Kidney (tissue), 14 donors: Measurements from ENCODE around the gene ATP1A1. TPM values are rescaled to one million over a fixed set of nuclear protein-coding genes. Genes with fewer than 3 reads are reported as not detected.

Source experiments
- DNase-seq, 5 donors: peaks; one replicate each; pipeline ENCODE4 v3.0.0-alpha.2; 2013 to 2020
- FAIRE-seq: peaks from 2 replicates; lab custom pipeline; 2012; peaks lifted over from hg19 to GRCh38; lab: Jason Lieb, UNC
- H3K27ac ChIP-seq, 2 donors: one replicate each; pipeline ENCODE4 v1.7.0; 2013; ENCODE audit warnings: low read depth in 2 of 2, low read length in 2 of 2, inconsistent platforms in 1 of 2
- H3K27me3 ChIP-seq: one replicate; pipeline ENCODE4 v1.7.1; 2013; ENCODE audit warnings: low read length, inconsistent platforms; ENCODE audit not compliant: control insufficient read depth, insufficient read depth
- H3K36me3 ChIP-seq, 3 donors: one replicate each; pipeline versions ENCODE4 v1.7.0 to v1.7.1; 2013; ENCODE audit warnings: low read length in 3 of 3, control low read depth in 1 of 3, inconsistent platforms in 1 of 3; ENCODE audit not compliant: insufficient read depth in 3 of 3, control insufficient read depth in 2 of 3
- H3K4me1 ChIP-seq, 3 donors: one replicate each; pipeline versions ENCODE4 v1.7.0 to v1.7.1; 2013; ENCODE audit warnings: low read length in 3 of 3, inconsistent platforms in 1 of 3, low read depth in 1 of 3; ENCODE audit not compliant: control insufficient read depth in 2 of 3, insufficient read depth in 2 of 3
- H3K4me3 ChIP-seq, 3 donors: one replicate each; pipeline versions ENCODE4 v1.7.0 to v1.8.1; 2013; ENCODE audit warnings: low read length in 3 of 3, control low read depth in 1 of 3, inconsistent platforms in 1 of 3
- H3K9ac ChIP-seq, 3 donors: one replicate each; pipeline versions ENCODE4 v1.7.0 to v1.7.1; 2013; ENCODE audit warnings: low read length in 3 of 3, control low read depth in 1 of 3, inconsistent platforms in 1 of 3
- H3K9me3 ChIP-seq, 3 donors: one replicate each; pipeline versions ENCODE4 v1.7.0 to v1.7.1; 2013; ENCODE audit warnings: low read length in 3 of 3, control low read depth in 1 of 3, inconsistent platforms in 1 of 3; ENCODE audit not compliant: control insufficient read depth in 2 of 3, insufficient read depth in 1 of 3
- intact Hi-C: fragments of 100-400 bp; cut with DNase I; formaldehyde crosslinking; loops from one replicate; pipeline ENCODE4 v1.11.1; 2022
- polyA plus RNA-seq: library from polyadenylated mRNA; stranded (reverse); fragments of 350-450 nt; fragmentation: Illumina TruSeq; extraction: RNeasy Lipid Tissue Mini Kit (QIAGEN cat#74804); gene quantifications from one replicate; pipeline ENCODE4 v1.2.3, GENCODE V29; 2014; ENCODE audit warnings: low read depth, low replicate concordance; ENCODE audit not compliant: insufficient read depth
- total RNA-seq: library from RNA; stranded (reverse); fragmentation: NEBNext Ultra II Directional; extraction: Animal tissue kit (Norgen Biotek cat#: 25700); gene quantifications from one replicate; pipeline ENCODE4 v1.2.1, GENCODE V29; 2021
- TF ChIP-seq, protein P1 (sequence below): IDR thresholded peaks from 3 replicates; pipeline ENCODE4 v1.5.1; 2012; ENCODE audit warnings: mild to moderate bottlenecking, moderate library complexity, borderline replicate concordance; ENCODE audit not compliant: insufficient read depth; ENCODE audit errors: extremely low read depth
- donor health status: control.
- donor health status: control.
- donor health status: control.
- donor health status: control.
- donor health status: control.
- donor health status: DM: yes; HTN: yes; CAD: no.
- donor health status: Normal renal cell carcinoma (clear cell type).

ATP1A1 gene
- total and polyA plus RNA-seq, 2 donors from 2014 or later: 1,218 to 2,241 TPM

DNA sequence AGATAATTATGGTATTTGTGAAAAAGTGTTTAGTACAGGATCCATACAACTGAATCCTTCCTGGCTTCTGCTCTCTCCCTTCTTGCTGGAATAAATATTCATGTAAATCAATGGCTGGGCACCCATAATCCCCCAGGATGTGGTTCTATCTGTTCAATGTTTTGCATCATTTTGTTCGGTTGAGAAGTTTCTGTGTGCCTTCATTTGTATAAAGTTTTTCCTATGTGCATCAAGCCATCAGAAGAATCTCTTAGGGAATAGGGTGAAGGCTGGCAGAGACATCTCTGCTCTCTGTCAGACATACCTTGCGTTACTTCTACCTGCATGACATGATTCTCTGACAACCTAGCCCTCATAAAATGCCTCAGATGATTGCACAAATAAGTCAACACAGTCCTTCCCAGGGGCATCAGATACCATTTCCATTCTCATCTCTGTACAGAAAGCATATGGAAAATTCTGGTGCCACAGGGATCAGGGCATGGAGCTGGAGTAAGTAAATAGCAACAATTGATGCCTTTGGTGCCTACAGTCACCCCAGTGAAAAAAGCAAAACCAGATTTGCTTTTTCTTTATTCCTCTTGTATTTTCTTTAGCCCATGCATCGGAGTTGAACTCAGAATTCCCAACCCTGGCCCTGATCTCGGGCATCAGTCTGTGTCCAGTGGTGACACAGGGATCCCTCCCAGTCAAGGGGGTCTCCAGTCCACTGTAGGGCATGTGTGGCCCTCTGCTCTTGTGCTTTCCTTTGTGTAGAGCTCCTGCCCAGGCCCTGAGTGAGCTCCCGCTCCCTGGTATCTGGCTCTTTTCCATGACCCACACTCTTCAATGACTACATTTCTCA, 39.7 kb upstream of the ATP1A1 start:
- intact Hi-C loops: no loop called here
- no peak for FAIRE-seq
- Histone ChIP-seq H3K9ac (no peak overlapping the region), H3K27ac (peak overlapping the region in 1 of 2 donors; percentile 65), H3K36me3 (no peaks in the 10 kb centered on the region), H3K4me3 (no peak overlapping the region), H3K4me1 (peaks cover 3 to 46% (median 21%) of the 10 kb centered on the region in 3 donors), H3K27me3 (no peaks in the 10 kb centered on the region), H3K9me3 (no peaks in the 10 kb centered on the region)
- DNase-seq: no peak
- TF ChIP-seq, protein P1, sequence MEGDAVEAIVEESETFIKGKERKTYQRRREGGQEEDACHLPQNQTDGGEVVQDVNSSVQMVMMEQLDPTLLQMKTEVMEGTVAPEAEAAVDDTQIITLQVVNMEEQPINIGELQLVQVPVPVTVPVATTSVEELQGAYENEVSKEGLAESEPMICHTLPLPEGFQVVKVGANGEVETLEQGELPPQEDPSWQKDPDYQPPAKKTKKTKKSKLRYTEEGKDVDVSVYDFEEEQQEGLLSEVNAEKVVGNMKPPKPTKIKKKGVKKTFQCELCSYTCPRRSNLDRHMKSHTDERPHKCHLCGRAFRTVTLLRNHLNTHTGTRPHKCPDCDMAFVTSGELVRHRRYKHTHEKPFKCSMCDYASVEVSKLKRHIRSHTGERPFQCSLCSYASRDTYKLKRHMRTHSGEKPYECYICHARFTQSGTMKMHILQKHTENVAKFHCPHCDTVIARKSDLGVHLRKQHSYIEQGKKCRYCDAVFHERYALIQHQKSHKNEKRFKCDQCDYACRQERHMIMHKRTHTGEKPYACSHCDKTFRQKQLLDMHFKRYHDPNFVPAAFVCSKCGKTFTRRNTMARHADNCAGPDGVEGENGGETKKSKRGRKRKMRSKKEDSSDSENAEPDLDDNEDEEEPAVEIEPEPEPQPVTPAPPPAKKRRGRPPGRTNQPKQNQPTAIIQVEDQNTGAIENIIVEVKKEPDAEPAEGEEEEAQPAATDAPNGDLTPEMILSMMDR: no peak

DNA sequence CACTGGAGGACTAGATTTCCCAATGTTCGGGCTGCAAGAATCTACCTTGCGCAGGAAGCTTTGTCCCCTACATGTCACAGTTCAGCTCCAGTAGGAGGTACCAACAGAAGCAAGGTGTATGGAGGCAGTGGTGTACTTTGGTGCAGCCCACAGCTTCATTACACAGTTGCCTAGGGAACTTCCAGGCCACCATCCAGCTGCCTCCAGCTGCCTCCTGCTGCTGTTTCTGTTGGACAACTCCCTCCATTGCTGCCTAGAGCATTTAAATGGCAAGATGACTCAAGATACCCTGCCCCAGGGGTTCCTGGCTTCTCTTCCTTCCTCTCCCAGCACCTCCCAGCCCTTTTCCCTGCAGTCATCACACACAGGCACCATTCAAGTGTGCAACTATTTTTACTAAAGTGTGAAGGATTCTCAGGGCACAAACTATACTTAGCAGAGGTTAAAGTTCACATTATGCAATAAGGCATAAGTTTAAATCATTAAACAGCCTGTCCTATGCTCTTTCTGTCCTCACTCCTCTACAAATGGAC, 39.0 kb upstream of the ATP1A1 start:
- TF ChIP-seq, protein P1: no peak
- intact Hi-C loops: no loop called here
- DNase-seq (peak; percentile 26 to 76 (median 58)), FAIRE-seq (no peak)
- Histone ChIP-seq H3K9ac (no peak overlapping the region), H3K9me3 (no peaks in the 10 kb centered on the region), H3K36me3 (no peaks in the 10 kb centered on the region), H3K27ac (peak overlapping the region; percentile 47 to 65), H3K4me3 (no peak overlapping the region), H3K27me3 (no peaks in the 10 kb centered on the region), H3K4me1 (peaks cover 3 to 46% (median 21%) of the 10 kb centered on the region in 3 donors)

DNA sequence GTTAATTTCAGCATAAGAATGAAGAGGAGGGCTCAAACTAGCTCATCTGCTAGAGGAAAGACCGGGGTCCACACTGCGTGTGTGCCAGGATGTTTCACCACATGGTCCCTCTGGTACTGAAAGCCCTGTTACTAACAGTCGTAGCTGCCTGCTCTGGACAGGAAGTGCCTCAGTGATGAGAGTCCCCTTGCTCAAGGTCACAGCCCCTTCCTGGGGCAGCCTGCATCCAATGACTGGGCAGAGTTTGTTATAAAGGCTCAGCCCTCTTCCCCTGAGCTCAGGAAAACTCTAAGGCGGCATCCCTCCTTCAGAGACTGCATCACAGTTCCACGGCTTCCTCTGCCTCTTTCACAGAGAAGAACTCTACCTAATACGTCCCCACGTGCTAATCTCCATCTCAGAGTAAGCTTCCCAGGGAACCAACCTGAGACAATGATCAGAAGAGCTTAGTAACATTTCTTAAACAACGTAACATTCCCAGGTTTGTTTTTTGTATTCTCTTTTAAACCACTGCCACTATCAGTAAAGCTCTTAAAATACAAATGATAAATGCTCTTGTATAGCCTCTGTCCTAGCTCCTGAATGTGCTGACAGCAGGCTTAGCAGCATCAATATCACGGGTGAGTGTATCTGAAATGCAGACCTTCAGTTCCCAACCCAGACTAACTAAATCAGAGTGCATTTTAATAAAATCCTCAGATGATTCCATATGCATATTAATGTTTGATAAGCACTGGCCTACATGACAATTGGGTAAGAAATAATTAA, 38.0 kb upstream of the ATP1A1 start:
- FAIRE-seq (no peak), DNase-seq (peak in 1 of 5 donors; percentile 8)
- intact Hi-C loops: no loop called here
- TF ChIP-seq, protein P1: no peak
- Histone ChIP-seq H3K9ac (no peak overlapping the region), H3K27me3 (no peaks in the 10 kb centered on the region), H3K4me3 (peak overlapping the region in 1 of 3 donors; percentile 5), H3K9me3 (no peaks in the 10 kb centered on the region), H3K4me1 (peaks cover 3 to 43% (median 21%) of the 10 kb centered on the region in 3 donors), H3K36me3 (no peaks in the 10 kb centered on the region), H3K27ac (peak overlapping the region in 1 of 2 donors; percentile 65)
